Stimulated activated CD4-positive, alpha-beta T cell treated with anti-CD3 and anti-CD28 coated beads, Interleukin-4, amount 100 ng/mL, for 4 hours (primary cell): ENCODE data around the gene HDGFL2.

Experiments used
- DNase-seq, 2 experiments: peaks; one replicate each; pipeline ENCODE4 v3.0.0-alpha.2; 2020

The HDGFL2 gene

DNA sequence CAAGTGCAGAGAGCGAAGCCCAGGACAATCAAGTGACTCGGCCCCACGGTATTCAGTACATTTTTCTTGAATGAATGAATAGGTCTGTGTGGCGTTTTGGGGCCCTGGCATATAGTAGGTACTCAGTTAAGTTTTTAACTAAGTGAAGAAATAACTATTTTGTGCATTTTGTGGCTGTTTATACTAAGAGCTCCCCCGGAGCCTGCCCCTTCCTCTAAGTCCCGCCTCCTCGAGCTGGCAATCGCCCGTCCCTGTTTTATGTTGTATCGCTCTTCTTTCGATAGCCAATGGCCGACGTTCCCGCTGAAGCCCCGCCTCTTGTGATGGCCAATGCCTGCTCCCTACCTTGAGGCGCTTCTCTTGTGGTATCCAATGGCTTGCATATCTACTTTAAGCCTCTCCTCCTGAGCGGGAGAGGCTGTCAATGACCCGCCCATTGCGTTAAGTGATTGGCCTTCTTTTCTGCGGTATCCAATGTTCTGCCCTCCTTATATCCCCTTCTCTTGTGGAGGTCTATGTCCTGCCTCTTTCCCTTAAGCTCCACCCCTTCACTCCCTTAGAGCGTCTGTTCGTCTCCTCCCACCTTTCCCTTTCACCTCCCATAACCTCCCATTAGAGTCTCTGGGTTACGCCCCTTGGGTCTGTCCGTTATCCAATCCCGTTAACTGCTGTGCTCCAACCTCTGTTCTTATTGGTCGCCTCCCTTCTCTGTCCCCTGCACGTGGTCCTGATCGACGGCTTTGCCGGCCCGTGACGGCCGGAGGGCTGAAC lies 509 bp upstream of the HDGFL2 start:
- peak; percentile 87 to 99 for DNase-seq

DNA sequence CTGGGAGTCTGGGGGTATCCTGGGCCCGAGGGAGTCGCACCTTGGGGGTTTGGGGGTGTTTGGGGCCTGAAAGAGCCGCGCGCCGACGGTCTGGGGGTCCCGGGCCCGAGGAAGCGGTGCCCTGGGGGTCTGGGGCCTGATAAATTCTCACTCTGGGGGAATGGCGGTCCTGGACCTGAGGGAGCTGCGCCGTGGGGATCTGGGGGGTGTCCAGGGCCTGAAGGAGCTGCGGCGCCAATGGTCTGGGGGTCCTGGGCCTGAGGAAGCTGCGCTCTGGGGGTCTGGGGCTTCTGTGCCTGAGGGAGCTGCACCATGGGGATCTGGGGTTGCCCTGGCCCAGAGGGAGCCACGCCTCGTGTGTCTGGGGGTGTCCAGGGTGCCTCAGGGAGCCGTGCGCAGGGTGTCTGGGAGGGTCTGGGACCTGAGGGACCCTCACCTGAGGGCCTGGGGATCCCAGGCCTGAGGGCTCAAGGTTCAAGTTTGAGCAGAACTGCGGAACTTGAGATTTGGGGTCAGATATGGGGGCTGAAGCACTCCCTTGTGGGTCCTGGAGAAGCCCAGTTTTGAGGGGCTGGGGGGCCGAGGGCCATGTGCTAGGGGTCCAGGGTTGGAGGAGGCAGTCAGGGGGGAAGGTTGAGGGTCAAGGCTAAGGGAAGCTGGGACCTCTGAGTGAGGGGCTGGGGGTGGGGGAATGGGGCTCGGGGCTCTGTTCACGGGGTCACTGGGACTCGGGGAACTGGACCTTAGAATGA lies 1.1 kb downstream of the HDGFL2 start:
- DNase-seq, result no peak

DNA sequence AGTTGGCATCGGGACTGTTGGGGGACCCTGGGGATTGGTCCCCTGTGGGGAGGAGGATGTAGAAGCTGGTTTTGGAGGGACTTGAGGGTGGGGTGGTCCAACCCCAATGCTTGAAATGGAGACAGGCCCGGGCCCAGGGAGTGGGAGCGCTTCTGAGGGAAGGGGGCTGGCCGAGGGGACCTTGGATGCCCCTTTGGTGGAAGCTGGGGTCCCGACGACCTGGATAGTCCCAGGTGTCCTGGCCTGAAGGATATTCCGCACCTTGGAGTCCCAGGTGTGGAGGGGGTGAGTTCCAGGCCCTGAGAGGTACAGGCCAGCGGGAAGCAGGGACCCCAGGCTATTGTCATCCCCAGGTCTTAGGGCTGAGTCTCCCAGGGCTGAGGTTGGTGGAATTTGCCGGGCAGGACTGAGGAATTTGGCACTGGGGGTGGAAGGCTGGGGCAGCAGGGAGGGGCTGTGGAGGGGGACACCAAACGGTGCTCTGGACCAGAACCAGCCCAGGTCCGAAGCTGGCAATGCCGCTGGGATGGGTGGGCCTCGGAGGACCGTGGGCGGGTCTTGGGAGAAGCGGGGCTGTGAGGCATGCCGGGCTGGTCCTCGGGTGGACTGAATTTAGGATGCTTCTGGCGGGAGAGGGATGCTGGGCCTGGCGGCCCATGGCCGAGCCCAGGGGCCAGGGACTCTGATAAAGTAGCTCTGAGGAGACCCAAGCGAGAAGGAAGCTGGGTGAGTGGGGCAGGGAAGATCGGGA lies 1.8 kb downstream of the HDGFL2 start:
- no peak for DNase-seq

DNA sequence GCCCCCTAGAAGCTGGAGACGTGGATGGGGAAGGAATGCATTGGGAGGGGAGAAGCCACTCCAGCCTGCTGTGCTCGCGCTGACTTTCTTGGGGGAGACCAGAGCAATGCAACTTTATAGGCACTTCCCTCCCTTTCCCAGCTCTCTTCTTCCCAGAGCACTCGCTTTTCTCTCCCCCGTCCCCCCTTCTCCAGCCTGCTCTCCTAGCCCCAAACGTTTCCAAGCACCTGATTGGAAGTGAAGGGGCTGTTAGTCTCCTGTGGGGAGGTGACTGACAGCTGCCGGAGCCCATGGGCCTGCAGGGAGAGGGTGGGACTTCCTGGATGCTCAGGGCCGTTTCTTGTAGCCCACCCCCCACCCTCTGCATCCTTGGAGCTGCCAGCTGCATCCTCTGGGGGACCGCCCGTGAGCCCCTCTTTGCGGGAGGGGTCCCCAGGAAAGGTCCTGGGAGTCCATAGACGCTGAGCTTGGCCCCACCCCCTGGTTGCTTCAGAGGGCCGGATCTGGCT lies 2.5 kb downstream of the HDGFL2 start:
- no peak for DNase-seq

DNA sequence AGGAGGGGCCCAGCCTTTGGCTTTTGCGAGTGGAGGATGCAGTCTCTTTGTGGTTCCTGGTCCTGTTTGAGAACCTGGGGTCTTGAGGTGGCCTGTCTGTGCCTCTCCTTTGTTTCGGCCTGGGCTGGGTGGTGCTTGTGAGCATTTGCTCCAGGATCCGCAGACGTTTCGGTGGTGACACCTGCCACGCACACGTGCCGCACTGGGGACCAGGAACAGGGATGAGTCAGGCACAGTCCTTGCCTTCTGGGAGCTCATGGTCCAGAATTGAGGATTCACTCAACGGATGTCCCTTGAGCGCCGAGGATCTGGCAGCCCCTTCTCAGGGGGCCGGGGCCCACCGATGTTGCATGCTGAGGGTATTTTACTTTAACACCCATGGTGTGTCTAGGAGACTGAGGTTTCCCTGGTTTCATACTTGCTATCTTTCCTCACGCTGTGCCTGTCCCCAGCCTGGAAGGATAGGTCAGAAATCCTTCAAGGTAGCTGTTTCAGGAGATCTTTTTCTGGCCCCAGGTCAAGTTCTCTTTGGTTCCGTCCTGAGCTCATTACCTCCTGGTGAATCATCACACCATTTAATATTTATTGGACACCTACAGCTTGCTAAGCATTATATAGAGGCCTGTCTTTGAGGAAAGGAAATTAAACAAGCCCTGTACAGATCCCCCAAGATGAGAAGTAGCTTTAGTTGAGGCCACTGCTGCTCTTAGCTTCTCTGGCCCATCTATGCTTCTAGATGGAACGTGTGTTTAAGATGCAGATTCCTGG lies 5.1 kb downstream of the HDGFL2 start:
- no peak for DNase-seq

DNA sequence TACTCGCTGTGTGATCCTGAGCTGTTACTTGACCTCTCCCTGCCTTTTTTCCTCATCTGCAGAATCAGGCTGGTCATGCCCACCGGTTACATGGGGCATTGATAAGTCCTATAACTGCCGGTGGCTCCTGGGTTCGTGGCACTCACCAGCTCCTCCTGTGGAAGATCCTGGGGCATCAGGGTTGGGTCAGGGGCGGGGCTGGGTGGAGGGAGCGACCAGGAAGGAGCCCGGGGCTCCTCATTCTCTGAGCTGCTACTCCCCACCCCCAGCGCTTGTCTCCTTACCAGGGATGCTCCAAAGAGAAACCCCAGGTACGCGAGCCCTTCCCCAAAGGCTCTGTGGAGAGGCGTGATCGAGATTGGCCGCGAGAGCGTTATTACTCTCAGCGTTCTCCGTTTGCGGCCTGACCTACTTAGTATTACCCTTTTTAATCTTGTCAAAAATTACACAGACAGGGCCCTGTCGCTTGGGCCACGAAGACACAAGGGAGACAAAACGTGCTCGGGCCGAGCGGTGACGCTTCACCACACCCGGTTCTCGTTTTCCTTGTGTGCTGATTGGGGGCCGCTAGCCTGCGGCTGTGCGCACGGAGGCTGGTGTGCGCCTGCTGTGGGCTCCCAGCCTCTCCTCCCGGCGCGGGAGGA lies 10.7 kb downstream of the HDGFL2 start:
- DNase-seq, result no peak

DNA sequence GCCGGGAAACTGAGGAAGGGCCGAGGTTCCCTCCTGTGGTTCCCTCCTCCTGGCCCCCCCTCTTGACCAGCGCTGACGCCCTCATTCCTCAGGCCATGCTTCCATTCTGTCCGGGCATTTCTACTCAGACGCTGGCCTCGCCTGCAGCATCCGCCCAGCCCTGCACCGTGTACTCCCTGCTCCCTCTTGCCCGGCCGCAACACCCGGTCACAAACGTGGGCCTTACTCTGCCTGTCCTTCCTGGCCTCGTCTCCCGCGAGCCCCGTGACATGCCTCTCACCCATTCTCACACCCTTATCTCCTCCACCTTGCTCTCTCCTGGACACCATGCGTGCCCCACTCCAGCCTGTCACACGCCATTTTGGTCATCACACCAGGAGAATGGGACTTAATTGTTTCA lies 11.3 kb downstream of the HDGFL2 start:
- no peak for DNase-seq

DNA sequence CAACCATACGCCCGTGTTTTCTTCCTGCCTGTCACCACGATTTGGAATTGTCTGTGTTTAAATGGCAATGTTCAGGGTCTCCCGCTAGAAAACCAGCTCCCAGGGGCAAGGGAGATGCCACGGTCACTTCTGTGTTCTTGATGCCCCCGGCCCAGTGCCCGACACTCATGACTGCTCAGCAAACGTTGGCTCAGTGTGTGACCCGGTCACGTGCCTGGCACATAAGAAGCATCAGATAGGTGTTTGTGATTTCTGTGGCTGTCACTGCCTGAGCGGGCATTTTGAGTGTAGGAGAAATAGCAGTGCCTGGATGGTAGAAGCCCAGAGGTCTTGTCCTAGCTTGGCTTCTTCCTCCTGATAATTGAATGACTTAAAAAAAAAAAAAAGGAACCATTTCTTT lies 15.5 kb downstream of the HDGFL2 start:
- no peak for DNase-seq

DNA sequence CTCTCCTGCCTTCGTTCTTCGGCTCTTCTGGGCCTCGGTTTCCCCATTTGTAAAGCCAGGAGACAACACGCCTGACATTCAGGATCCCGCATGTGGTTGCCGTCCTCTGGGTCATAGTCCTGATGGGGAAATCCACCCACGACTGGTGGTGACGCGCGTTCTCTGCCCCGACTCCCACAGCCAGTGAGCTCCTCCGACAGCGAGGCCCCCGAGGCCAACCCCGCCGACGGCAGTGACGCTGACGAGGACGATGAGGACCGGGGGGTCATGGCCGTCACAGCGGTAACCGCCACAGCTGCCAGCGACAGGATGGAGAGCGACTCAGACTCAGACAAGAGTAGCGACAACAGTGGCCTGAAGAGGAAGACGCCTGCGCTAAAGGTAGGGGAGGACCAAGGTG lies 16.4 kb downstream of the HDGFL2 start:
- no peak for DNase-seq

DNA sequence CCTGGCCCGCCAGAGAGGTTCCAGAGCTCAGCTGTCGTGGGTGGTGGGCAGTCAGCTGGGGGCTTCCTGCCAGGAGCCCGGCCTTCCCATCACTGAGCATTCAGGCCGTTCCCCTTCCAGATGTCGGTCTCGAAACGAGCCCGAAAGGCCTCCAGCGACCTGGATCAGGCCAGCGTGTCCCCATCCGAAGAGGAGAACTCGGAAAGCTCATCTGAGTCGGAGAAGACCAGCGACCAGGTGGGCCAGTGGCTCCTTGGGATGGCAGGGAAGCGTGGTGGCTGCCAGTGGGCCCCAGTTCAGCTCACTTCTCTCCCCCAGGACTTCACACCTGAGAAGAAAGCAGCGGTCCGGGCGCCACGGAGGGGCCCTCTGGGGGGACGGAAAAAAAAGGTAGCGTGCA lies 19.3 kb downstream of the HDGFL2 start:
- DNase-seq, result no peak

DNA sequence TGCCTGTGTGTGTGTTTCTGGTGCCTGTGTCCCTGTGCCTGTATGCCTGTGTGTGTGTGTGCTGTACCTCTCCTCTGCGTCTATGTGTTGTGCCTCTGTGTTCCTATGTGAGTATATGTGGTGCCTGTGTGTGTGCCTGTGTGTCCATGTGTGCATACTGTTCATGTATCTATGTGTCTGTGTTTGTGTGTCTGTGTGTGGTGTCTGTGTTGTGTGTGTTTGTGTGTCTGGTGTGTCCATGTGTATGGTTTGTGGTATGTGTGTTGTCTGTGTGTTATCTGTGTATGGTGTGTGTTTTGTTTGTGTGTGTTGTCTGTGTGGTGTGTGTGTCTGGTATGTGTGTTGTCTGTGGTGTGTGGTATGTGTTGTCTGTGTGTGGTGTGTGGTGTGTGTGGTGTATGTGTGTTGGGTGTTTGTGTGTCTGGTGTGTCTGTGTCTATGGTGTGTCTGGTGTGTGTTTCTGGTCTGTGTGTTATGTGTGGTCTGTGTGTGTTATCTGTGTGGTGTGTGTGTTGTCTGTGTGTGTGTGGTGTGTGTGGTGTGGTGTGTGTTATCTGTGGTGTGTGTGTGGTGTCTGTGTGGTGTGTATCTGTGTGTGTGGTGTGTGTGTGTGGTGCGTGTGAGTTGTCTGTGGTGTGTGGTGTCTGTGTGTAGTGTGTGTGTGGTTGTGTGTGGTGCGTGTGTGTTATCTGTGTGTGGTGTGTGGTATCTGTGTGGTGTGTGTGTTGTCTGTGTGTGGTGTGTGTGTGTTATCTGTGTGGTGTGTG lies 20.4 kb downstream of the HDGFL2 start:
- no peak for DNase-seq

DNA sequence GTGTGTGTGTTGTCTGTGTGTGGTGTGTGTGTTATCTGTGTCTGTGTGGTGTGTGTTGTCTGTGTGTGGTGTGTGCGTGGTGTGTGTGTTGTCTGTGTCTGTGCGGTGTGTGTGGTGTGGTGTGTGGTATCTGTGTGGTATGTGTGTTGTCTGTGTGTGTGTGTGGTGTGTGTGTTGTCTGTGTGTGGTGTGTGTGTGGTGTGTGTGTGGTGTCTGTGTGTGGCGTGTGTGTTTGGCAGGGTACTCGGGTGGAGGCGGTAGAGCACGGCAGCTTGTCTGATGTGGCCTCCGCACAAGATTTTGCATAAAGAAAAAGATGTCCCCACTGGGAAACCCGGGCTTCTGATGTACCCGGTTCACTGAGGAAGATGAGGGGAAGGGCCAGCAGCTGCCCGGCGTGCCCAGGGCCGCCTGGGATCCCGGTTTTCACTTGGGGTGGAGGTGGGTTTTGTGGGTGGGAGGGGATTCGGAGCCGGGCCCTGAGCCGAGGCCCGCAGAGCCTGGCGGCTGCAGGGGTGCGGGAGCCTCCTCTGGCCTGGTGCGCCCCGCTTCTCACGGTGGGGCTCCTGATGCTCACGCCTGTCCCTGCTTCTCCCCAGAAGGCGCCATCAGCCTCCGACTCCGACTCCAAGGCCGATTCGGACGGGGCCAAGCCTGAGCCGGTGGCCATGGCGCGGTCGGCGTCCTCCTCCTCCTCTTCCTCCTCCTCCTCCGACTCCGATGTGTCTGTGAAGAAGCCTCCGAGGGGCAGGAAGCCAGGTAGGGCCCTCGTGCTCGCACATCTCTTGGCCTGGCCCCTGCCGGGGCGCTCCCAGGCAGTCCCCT lies 21.2 kb downstream of the HDGFL2 start:
- DNase-seq, result no peak

DNA sequence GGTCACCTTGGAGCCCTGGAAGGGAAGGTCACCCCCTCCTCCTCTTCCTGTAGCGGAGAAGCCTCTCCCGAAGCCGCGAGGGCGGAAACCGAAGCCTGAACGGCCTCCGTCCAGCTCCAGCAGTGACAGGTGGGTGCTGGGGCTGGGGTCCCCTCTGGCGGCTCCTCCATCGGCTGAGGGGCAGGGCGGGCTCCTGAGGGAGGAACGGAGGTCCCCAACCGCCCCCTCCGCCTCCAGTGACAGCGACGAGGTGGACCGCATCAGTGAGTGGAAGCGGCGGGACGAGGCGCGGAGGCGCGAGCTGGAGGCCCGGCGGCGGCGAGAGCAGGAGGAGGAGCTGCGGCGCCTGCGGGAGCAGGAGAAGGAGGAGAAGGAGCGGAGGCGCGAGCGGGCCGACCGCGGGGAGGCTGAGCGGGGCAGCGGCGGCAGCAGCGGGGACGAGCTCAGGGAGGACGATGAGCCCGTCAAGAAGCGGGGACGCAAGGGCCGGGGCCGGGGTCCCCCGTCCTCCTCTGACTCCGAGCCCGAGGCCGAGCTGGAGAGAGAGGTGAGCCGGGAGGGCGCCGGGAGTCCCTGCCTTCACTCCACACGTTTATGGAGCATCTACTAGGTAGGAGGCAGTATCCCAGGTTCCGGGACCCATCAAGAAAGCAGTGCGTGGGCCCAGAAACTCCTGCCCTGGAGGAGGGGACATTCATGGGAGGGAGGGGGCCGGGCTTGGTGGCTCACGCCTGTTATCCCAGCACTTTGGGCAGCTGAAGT lies 22.0 kb downstream of the HDGFL2 start:
- DNase-seq, result no peak

DNA sequence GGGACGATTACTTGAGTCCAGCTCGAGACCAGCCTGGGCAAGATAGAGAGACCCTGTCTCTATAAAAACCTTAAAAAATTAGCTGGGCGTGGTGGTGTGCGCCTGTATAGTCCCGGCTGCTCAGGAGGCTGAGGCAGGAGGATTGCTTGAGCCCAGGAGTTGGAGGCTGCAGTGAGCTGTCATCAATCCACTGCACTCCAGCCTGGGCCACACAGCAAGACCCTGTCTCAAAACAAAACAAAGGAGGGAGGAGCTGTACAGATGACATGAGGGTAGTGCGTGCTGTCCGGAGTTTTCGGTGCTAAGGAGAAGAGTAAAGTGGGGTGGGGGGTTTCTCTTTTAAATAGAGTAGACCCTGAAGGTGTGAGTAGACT lies 22.6 kb downstream of the HDGFL2 start:
- DNase-seq, result no peak

DNA sequence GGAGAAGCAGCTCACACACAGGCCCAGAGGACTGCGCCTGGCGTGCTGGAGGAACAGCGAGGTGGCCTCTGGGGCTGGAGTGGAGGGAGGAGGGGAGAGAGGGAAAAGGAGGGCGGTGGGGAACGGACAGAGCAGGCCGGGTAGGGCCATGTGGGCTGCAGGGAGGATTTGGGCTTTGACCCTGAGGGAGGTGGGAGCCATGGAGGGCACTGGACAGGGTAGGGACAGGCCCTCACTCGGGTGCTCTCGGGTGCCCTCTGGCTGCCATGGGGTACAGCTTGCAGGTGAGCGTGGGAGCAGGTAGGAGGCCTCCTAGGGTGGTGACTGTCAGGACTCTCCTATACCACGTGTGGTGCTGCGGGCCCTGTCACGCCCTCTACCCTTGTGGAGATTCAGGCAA lies 23.4 kb downstream of the HDGFL2 start:
- DNase-seq, result no peak

DNA sequence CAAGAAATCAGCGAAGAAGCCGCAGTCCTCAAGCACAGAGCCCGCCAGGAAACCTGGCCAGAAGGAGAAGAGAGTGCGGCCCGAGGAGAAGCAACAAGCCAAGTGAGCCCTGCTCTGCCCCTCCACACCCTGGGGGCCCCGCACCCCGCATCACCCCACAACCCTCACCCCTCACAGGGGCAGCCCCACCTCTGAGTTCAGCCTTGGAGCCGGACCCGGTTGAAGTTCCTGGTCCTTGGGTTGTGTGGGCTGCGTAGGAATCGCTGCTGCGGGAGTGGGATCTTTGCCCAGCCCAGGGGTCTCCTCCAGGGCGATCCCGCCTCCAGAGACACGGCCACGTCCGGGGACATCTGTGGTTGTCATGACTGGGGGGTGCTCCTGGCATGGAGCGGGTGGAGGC lies 24.2 kb downstream of the HDGFL2 start:
- no peak for DNase-seq

DNA sequence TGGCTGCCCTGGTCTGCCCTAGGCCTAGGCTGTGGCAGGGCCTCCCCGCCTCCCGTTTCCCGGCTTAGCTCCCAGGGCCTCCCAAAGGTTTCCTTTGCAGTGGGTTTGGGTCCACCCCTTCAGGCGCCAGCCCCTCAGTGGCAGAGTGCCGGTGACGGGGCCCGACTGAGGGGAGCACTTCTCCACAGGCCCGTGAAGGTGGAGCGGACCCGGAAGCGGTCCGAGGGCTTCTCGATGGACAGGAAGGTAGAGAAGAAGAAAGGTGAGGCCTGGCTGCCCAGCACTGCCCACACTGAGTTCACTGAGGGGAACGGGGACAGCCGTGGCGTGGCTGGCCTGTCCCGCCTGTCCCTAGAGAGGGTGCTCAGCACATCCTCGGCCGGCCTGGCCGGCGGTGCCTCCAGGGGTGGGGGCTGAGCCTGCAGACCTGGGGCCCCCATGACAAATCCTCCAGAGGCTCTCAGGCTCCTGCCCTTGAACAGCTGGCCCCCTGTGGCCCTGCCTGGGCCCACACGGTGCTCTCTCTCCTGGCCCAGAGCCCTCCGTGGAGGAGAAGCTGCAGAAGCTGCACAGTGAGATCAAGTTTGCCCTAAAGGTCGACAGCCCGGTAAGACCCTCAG lies 25.8 kb downstream of the HDGFL2 start:
- no peak for DNase-seq

DNA sequence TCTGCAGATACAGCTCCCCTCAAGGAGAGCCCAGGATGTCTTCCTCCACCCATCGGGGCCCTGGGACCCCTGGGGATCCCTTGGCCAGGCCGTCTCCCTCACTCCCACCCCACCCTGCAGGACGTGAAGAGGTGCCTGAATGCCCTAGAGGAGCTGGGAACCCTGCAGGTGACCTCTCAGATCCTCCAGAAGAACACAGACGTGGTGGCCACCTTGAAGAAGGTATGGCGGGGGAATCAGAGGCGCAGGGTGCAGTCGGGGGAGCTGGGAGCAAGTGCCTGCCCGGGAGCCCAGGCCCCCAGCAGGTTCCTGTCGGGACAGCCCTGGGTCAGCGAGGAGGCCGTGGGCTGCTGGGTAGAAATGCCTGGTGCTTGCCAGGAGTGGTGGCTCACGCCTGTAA lies 26.6 kb downstream of the HDGFL2 start:
- no peak for DNase-seq

DNA sequence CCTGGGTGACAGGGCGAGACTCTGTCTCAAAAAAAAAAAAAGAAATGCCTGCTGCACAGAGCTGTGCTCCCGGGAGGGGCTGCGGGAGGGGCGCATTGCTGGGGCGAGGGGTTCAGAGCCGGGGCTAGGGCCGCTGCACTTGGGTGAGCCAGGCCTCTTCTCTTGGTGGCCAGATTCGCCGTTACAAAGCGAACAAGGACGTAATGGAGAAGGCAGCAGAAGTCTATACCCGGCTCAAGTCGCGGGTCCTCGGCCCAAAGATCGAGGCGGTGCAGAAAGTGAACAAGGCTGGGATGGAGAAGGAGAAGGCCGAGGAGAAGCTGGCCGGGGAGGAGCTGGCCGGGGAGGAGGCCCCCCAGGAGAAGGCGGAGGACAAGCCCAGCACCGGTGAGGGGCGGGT lies 27.2 kb downstream of the HDGFL2 start:
- no peak for DNase-seq
